Lower leg skin (tissue), 4 donors: ENCODE results near the gene COX14. TPM values are rescaled to one million over a fixed set of nuclear protein-coding genes. Genes with fewer than 3 reads are reported as not detected.
A peak's percentile ranks its signal among the peaks of the same experiment; 100 is the strongest.

Source experiments
- DNase-seq, 2 donors: peaks; one replicate each; pipeline ENCODE4 v3.0.0-alpha.2; 2019; ENCODE audit warnings: low spot score in 2 of 2
- H3K4me3 ChIP-seq: fragments of 200-600 bp; sonication (generic); 2 replicates; pipeline ENCODE4 v1.5.1; 2017; ENCODE audit warnings: mild to moderate bottlenecking, low read depth; ENCODE audit not compliant: poor library complexity, severe bottlenecking
- POLR2A ChIP-seq, 2 donors: fragments of 450-650 bp; IDR thresholded peaks; one replicate each; pipeline ENCODE4 v1.6.1; 2016 to 2017; ENCODE audit warnings: antibody characterized with exemption in 2 of 2, mild to moderate bottlenecking in 1 of 2, moderate library complexity in 1 of 2
- WGBS, 2 donors: methylation state at CpG; one replicate each; pipeline ENCODE4 v1.1.5; 2018; 5-methylcytosine and 5-hydroxymethylcytosine counted together
- intact Hi-C: fragments of 100-400 bp; cut with DNase I; formaldehyde crosslinking; loops from one replicate; pipeline ENCODE4 v1.15.0; 2023; ENCODE audit warnings: low total_unique reads
- total RNA-seq, 4 donors: library from RNA; depleted of rRNA; stranded (reverse); fragments of >200 nt; gene quantifications; one replicate each; pipeline ENCODE4 v1.1.0, GENCODE V29; 2016
- TF ChIP-seq, protein P1 (sequence below), 3 donors: fragments of 450-650 bp; IDR thresholded peaks; one replicate each; pipeline ENCODE4 v1.5.1; 2016; ENCODE audit warnings: antibody characterized with exemption in 3 of 3, mild to moderate bottlenecking in 3 of 3, moderate library complexity in 2 of 3

Gene COX14
- total RNA-seq, 4 donors from 2014 or later: 29.0 to 52.1 (median 36.8) TPM

DNA sequence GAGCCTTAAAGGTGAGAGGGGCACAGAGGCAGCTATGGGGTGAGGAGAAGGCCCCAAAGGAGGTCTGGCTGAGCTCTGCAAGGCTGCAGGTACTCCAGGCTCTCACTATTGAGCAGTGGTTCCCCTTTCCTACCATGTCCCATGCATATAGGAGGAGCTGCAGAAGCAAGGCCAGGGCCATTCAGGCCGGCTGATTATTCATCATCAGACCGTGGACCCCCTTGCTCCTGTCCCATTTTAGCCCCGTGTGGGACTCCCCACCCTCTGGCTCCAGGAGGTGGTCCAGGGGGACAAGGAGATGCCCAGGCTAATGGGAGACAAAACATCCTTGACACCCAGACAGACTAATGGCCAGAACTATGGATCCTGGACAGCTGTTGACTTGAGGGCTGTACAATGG lies 5.1 kb upstream of the COX14 start:
- intact Hi-C loops: no loop called here
- WGBS, 2 donors: 83 to 84% methylated on average over 3 of the region's 3 CpGs
- DNase-seq: no peak
- TF ChIP-seq, protein P1, sequence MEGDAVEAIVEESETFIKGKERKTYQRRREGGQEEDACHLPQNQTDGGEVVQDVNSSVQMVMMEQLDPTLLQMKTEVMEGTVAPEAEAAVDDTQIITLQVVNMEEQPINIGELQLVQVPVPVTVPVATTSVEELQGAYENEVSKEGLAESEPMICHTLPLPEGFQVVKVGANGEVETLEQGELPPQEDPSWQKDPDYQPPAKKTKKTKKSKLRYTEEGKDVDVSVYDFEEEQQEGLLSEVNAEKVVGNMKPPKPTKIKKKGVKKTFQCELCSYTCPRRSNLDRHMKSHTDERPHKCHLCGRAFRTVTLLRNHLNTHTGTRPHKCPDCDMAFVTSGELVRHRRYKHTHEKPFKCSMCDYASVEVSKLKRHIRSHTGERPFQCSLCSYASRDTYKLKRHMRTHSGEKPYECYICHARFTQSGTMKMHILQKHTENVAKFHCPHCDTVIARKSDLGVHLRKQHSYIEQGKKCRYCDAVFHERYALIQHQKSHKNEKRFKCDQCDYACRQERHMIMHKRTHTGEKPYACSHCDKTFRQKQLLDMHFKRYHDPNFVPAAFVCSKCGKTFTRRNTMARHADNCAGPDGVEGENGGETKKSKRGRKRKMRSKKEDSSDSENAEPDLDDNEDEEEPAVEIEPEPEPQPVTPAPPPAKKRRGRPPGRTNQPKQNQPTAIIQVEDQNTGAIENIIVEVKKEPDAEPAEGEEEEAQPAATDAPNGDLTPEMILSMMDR (IDR thresholded peaks at IDR 0.05): no peak
- no peak for TF ChIP-seq POLR2A (IDR thresholded peaks at IDR 0.05)
- no peak overlapping the region for H3K4me3 ChIP-seq

DNA sequence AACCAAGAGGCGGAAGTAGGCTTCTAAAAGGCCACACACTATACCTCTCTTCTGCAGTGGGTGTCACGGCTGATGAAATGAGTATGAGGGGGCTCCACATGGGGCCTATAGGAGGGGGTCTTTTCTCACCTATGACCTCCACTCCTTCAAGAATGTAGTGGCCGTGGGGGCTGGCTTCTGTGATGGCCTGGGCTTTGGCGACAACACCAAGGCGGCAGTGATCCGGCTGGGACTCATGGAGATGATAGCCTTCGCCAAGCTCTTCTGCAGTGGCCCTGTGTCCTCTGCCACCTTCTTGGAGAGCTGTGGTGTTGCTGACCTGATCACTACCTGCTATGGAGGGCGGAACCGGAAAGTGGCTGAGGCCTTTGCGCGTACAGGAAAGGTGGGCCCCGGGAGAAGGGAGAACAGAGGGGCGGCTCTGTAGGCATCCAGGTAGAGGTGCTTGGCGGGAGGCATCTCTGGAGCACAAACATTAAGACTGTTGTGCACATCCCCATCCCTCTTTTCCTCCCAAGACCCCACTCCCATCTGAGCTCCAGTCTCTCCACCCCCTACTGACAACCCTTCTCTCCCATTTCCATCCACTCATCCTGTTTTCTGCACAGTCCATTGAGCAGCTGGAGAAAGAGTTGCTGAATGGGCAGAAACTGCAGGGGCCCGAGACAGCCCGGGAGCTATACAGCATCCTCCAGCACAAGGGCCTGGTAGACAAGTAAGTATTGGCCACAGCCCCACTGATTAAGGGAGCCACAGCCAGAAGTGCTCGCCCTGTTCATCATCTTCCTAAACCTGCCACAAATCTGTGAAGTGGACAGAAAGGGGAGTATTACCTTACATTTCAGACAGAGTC lies 4.4 kb upstream of the COX14 start:
- TF ChIP-seq, protein P1 (IDR thresholded peaks at IDR 0.05): no peak
- no peak for TF ChIP-seq POLR2A (IDR thresholded peaks at IDR 0.05)
- DNase-seq: no peak
- 94 to 96% methylated on average over 17 of the region's 17 CpGs for WGBS, 2 donors
- no peak overlapping the region for H3K4me3 ChIP-seq
- intact Hi-C loops: no loop called here

DNA sequence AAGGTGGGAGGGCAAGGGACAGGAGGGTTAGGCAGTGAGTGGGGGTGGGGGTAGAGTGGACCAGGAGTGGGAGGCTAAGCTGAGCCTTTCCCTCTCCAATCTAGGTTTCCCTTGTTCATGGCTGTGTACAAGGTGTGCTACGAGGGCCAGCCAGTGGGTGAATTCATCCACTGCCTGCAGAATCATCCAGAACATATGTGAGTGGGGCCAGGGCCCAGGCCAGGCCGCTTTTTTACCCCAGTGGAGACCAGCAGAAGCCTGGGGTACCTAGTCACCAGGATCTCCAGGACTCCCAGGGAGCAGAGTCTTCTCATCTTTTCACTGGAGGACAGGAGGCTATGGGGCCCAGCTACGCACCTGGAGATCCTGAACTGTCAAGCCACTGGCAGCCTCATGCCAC lies 2.7 kb upstream of the COX14 start:
- intact Hi-C loops: no loop called here
- 91 to 92% methylated on average over 3 of the region's 3 CpGs for WGBS, 2 donors
- TF ChIP-seq POLR2A (IDR thresholded peaks at IDR 0.05): no peak
- TF ChIP-seq, protein P1 (IDR thresholded peaks at IDR 0.05): no peak
- no peak overlapping the region for H3K4me3 ChIP-seq
- DNase-seq: no peak

DNA sequence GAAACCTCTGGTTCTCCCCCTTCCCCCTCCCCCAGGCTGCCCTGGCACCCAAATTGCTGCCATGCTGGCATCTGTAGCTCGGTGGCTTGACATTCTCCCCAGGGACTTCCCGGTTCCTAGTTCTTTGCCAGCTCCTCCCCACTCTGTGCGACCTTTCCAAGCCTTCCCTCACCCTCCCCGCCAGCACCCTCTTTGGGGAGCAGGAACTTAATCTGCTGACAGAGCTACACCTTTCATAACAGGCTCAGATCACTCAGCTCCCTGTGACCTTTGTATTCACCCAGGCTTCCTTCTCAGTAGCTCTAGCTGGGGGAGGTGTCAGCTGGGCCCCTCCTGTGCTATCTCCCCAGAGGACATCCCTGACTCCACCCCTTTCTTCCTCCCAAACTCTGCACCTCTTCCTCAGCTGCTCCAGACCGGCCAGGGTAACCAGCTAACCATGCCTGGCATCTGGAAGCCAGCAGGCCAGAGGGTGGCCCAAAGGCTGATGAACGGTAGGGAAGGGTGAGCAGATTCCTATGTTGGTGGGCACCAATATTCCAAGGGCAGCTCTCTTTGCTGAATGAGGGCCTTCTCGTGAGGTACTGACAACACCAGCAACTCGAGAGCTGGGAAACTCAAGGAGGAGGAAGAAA lies 1.8 kb upstream of the COX14 start:
- WGBS, 2 donors: 36 to 42% methylated on average over 8 of the region's 8 CpGs
- no peak for DNase-seq
- H3K4me3 ChIP-seq: no peak overlapping the region
- no peak for TF ChIP-seq POLR2A (IDR thresholded peaks at IDR 0.05)
- TF ChIP-seq, protein P1 (IDR thresholded peaks at IDR 0.05): no peak
- intact Hi-C loops: no loop called here

DNA sequence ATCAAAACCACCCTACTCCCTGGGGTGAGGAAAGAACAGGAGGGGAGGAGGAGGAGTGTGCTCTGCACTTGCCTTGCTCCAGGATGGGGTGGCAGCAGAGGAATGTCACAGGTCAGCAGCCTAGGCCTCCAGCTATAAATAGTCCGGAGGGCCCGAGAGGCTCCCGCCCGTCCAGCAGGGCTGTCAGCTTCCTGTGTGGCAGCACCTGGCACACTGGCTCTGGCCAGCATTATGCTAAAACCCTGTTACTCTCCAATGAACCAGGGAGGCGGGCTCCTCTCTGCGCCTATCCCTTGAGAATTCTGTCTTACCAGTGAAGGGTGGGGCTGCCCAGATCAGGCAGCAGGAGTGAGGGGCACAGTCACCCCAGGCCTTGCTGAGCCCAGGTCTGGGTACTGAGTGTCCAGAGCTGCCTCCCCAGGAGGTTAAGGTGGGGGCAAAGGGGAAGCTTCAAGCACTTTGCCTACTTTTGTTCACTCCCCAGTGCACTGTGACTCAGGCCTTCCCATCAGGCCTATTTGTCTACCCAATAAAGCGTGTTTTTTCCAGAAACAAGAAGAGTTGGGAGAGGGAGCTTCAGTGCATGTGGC lies 1.2 kb upstream of the COX14 start:
- intact Hi-C loops: no loop called here
- WGBS, 2 donors: 25 to 28% methylated on average over 7 of the region's 7 CpGs
- no peak for TF ChIP-seq POLR2A (IDR thresholded peaks at IDR 0.05)
- TF ChIP-seq, protein P1 (IDR thresholded peaks at IDR 0.05): no peak
- peak; percentile 28 to 87 for DNase-seq
- no peak overlapping the region for H3K4me3 ChIP-seq
